GM12878 (cell line): ENCODE results near the gene WIPF1. TPM values are rescaled to one million over a fixed set of nuclear protein-coding genes. Genes with fewer than 3 reads are reported as not detected.

ENCODE experiments used
- ATAC-seq: fragments of 200-7000 bp; cut with Tn5 transposase; 3 replicates; pipeline ENCODE4 v1.9.1; 2020; ENCODE audit warnings: mild to moderate bottlenecking, moderate library complexity
- BruUV-seq: library from RNA; stranded (reverse); fragments of 400-500 nt; replicated peaks from 2 replicates; lab custom pipeline; 2021; lab: Mats Ljungman, UMichigan
- CTCF ChIA-PET: fragments of 300-600 bp; sonication (Branson Sonifier 250); formaldehyde crosslinking; extraction: SDS; loops from one replicate; lab custom pipeline; 2021; ENCODE audit warnings: inconsistent platforms; lab: Yijun Ruan, JAX
- POLR2A ChIA-PET: fragments of 350-600 bp; formaldehyde crosslinking; extraction: SDS; loops from one replicate; lab custom pipeline; 2021; ENCODE audit warnings: inconsistent platforms; lab: Charles Lee
- RAD21 ChIA-PET: fragments of 300-600 bp; sonication (Branson Sonifier 250); formaldehyde crosslinking; loops from one replicate; lab custom pipeline; 2023; ENCODE audit warnings: antibody characterized with exemption; ENCODE audit not compliant: unreplicated experiment; lab: Charles Lee
- SMC1A ChIA-PET: fragments of 300-600 bp; sonication (Branson Sonifier 250); formaldehyde crosslinking; loops from one replicate; lab custom pipeline; 2023; ENCODE audit not compliant: unreplicated experiment, uncharacterized antibody; lab: Charles Lee
- DNase-seq: peaks from one replicate; pipeline ENCODE4 v3.0.0-alpha.2; 2011; ENCODE audit warnings: low read depth, low spot score
- FAIRE-seq: peaks from 3 replicates; lab custom pipeline; 2011; peaks lifted over from hg19 to GRCh38; lab: Jason Lieb, UNC
- H2AFZ ChIP-seq: 2 replicates; pipeline ENCODE4 v1.6.0; 2011; ENCODE audit warnings: low read depth, low read length, control low read depth; ENCODE audit not compliant: control insufficient read depth
- H3K27ac ChIP-seq: 2 replicates; pipeline ENCODE4 v1.5.1; 2011; ENCODE audit warnings: control low read depth; ENCODE audit not compliant: control insufficient read depth, insufficient read depth
- H3K27me3 ChIP-seq, 2 experiments: replicated peaks in 1 of 2; 2 replicates each; pipeline versions ENCODE4 v1.6.0 to v1.6.1; 2011; ENCODE audit warnings: low read length in 1 of 2; ENCODE audit not compliant: control insufficient read depth in 2 of 2, insufficient read depth in 2 of 2
- H3K36me3 ChIP-seq, 2 experiments: 2 replicates each; pipeline ENCODE4 v1.5.1; 2011; ENCODE audit warnings: low read length in 1 of 2; ENCODE audit not compliant: control insufficient read depth in 2 of 2, insufficient read depth in 2 of 2
- H3K4me1 ChIP-seq: 2 replicates; pipeline ENCODE4 v1.6.1; 2011; ENCODE audit warnings: mild to moderate bottlenecking, low read length, moderate library complexity, mixed read lengths; ENCODE audit not compliant: control insufficient read depth, insufficient read depth
- H3K4me2 ChIP-seq: 2 replicates; pipeline ENCODE4 v1.6.0; 2011; ENCODE audit warnings: control low read depth; ENCODE audit not compliant: control insufficient read depth, insufficient read depth
- H3K4me3 ChIP-seq: fragments of 200-600 bp; sonication (generic); 2 replicates; pipeline ENCODE4 v1.5.1; 2016
- H3K79me2 ChIP-seq: 2 replicates; pipeline ENCODE4 v1.6.0; 2011; ENCODE audit warnings: low read length; ENCODE audit not compliant: control insufficient read depth, insufficient read depth
- H3K9ac ChIP-seq: 2 replicates; pipeline ENCODE4 v1.8.0; 2011; ENCODE audit warnings: low read length, control low read depth, mixed read lengths; ENCODE audit not compliant: control insufficient read depth, insufficient read depth
- H3K9me3 ChIP-seq: replicated peaks from 3 replicates; pipeline ENCODE4 v1.5.1; 2011; ENCODE audit warnings: mild to moderate bottlenecking, low read length; ENCODE audit not compliant: control insufficient read depth, insufficient read depth
- H4K20me1 ChIP-seq: 2 replicates; pipeline ENCODE4 v1.6.0; 2011; ENCODE audit not compliant: control insufficient read depth, insufficient read depth
- BRCA1 ChIP-seq: IDR thresholded peaks from 2 replicates; pipeline ENCODE4 v1.6.1; 2011; ENCODE audit warnings: low read depth, low read length, improper control_type of control experiment
- SMAD5 ChIP-seq: IDR thresholded peaks from 2 replicates; pipeline ENCODE4 v1.6.1; 2016; ENCODE audit warnings: antibody characterized with exemption, low read depth
- ZBTB33 ChIP-seq: fragments of 450-650 bp; IDR thresholded peaks from 2 replicates; pipeline ENCODE4 v1.6.1; 2017; ENCODE audit warnings: mild to moderate bottlenecking
- WGBS: methylation state at CpG from one replicate; pipeline ENCODE4 v1.1.6; 2016; ENCODE audit warnings: low lambda C conversion rate; ENCODE audit not compliant: insufficient replicate concordance, insufficient coverage; ENCODE audit errors: missing lambda C conversion rate; 5-methylcytosine and 5-hydroxymethylcytosine counted together
- in situ Hi-C: fragments of 300-500 bp; cut with MboI; formaldehyde crosslinking; loops from 9 replicates; pipeline ENCODE4 v1.14.3; 2018; ENCODE audit warnings: mixed read lengths
- intact Hi-C: fragments of 100-400 bp; cut with micrococcal nuclease; formaldehyde crosslinking; loops from one replicate; pipeline ENCODE4 v1.14.2; 2022; ENCODE audit not compliant: unreplicated experiment
- polyA plus RNA-seq, 11 experiments: library from polyadenylated mRNA; depleted of rRNA in 4 of 11; unstranded in 6 of 11; stranded (reverse) in 5 of 11; fragments of >200 nt; fragmentation: Nextera tagmentation in 4 of 11; fragmentation: Illumina TruSeq in 1 of 11; extraction: Ambion mirVana in 4 of 11; extraction: Trizol in 1 of 11; gene quantifications; 1 replicate in 1 of 11; 2 replicates in 10 of 11; pipeline versions ENCODE4 v1.2.1 to v1.2.3, GENCODE V29; 2011 to 2016; ENCODE audit warnings: inconsistent platforms in 2 of 11, missing spikeins in 2 of 11, low read depth in 1 of 11
- total RNA-seq, 4 experiments: library from RNA; depleted of rRNA in 3 of 4; stranded (reverse); fragments of >200 nt in 3 of 4; fragmentation: Illumina TruSeq in 1 of 4; extraction: Trizol in 1 of 4; gene quantifications; 2 replicates each; pipeline versions ENCODE4 v1.2.1 to v1.2.3, GENCODE V29; 2013 to 2021

Gene WIPF1
- total and polyA plus RNA-seq, 10 of the 15 experiments (the other 5 are each of a cell fraction or from before 2014, with no cell fraction given), result 23.1 to 188 (median 68.9) TPM

- in situ Hi-C loops, result loop anchor here (25.0 kb wide), 1 partner anchor 106 kb away; no protein-coding TSS in a partner anchor
- BruUV-seq, result no TSS peak
- TF ChIP-seq SMAD5, result no peak
- TF ChIP-seq ZBTB33, result no peak
- no peak for TF ChIP-seq BRCA1
- TF ChIP-seq, all 136 proteins: peak for 0
- H3K27ac ChIP-seq, result no peak overlapping the region
- no peak overlapping the region for H3K4me2 ChIP-seq
- FAIRE-seq (no peak), DNase-seq (no peak), ATAC-seq (no peak)
- CTCF ChIA-PET, result interaction anchor here (0.8 to 13.6 kb wide), 8 partner anchors 17 to 119 kb away, joined by 3 to 261 read pairs (median 8); partner anchors contain the start of gene WIPF1
- H3K9ac ChIP-seq, result no peak overlapping the region
- SMC1A ChIA-PET, result interaction anchor here (1.0 to 12.8 kb wide), 12 partner anchors 10 to 120 kb away, joined by 3 to 193 read pairs (median 4); partner anchors contain the start of gene WIPF1
- no peak overlapping the region for H3K4me3 ChIP-seq
- H3K79me2 ChIP-seq, result peaks cover 13% of the 10 kb centered on the region
- no peak overlapping the region for H2AFZ ChIP-seq
- no peaks in the 10 kb centered on the region for H3K9me3 ChIP-seq
- peaks cover 16 to 54% of the 10 kb centered on the region in 2 experiments for H3K36me3 ChIP-seq
- 100% methylated on average over 2 of the region's 2 CpGs for WGBS
- no peaks in the 10 kb centered on the region for H3K27me3 ChIP-seq
- POLR2A ChIA-PET, result interaction anchor here (1.2 to 1.3 kb wide), 2 partner anchors 11 to 25 kb away, joined by 3 to 4 read pairs; no protein-coding TSS in a partner anchor
- H3K4me1 ChIP-seq, result peaks cover 7% of the 10 kb centered on the region
- H4K20me1 ChIP-seq, result peaks cover 8% of the 10 kb centered on the region
- intact Hi-C loops, result no loop called here
- RAD21 ChIA-PET, result interaction anchor here (1.2 to 9.5 kb wide), 5 partner anchors 17 to 120 kb away, joined by 3 to 159 read pairs (median 5); partner anchors contain the start of gene WIPF1
Measured at GRCh38 chr2:174580951-174581350, 16.7 kb downstream of the WIPF1 start.
